CD4-positive, alpha-beta T cell treated with Interleukin-21 for 1 hour (primary cell): ENCODE results near the gene TMEM115.

ENCODE experiments used
- DNase-seq: peaks from one replicate; pipeline ENCODE4 v3.0.0-alpha.2; 2020

The TMEM115 gene

DNA sequence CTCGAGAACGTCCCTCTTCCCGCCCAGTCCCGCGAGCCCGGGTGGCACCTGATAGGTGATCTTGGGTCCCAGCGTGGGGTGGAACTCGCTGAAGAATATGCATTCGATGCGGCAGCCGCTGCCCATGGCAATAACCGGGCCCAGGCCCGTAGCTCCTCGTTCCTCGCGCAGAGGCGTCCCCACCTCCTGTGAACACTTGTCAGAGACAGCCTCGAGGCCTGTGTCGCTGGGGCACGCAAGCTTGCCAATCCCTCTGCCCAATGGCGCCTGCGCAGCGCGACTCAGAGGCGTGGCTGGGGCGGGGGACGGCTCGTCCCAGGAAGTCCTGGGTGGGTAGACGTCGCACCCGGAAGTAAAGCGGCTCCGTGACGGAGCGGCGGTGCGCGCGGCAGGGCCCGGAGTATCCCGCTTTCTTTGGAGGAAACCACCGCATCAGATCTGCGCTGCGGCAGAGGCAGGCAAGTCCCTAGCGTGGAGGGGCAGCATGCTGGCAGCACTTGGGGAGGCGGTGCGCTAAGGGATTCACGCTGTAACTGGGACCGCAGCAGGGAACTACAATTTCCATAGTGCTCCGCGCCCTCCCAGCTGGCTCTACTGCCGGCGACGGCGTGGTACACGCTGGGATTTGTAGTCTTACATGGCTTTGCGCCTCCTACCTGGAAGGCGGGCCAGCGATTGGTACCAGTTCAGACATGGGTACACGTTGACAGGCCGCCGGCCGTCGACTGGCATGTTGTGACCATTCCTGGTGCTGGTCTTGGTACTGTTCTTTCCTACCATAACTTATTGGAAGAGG, 8.6 kb downstream of the TMEM115 start, which contains the start of the genes CYB561D2 and NPRL2:
Gene CYB561D2, plus strand, starts transcription at position 336 of the 796 bp plus-strand sequence. CDS start 572 bp downstream, outside the sequence.
Gene NPRL2, minus strand, starts transcription at position 249 of the 796 bp plus-strand sequence. Its CDS starts 123 bp downstream, at position 126.
- DNase-seq: peak; percentile 99

DNA sequence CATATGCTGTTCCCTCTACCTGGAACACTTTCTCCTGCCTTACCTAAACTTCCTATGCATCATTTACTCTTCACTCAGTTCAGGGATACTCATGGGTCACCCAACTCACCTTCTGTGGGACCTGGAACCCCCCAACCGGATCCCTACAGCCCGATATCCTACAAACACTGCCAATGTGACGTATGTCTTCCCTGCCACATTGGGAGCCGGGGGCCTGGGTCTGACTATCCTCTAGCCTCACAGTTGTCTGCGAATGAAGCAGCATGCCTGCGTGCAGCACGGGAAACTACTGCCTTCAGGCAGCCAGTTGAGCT, 9.2 kb downstream of the TMEM115 start:
- DNase-seq: no peak

GRCh38 chr3:50347187-50347813, 12.0 kb downstream of the TMEM115 start:
- peak; percentile 87 for DNase-seq

DNA sequence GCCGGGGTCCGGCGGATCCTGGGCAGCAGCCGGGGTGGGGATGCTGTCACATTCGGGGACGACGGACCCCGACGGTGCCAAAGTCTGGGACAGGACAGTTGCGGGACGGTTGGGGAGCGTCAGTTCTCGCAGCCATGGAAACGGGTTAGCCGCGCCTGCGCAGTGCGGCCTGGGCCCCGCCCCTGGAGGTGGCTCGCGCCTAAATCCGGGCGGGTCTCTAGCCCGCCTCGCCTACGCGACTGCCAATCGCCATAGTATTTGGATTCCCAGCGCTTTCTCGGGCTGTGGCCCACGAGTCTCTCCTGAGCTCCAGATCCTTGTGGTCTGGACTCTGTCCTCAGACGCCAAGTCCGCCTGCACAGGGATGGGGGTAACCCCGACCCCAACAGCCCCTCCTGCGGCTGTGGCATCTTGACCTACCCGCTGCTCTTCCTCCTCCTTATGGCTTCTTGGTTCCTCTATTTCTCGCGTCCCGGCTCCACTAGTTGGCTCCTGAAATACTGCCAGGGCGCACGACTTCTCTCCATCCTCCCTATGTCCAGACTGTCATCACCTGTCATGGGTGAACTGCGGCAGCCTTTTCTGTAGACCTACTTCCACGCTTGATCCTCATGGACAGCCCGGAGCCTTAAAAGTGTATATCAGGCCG, 13.6 kb downstream of the TMEM115 start, which contains the start of gene ZMYND10:
Gene ZMYND10, minus strand, starts transcription at position 147 of the 649 bp plus-strand sequence. CDS start 153 bp downstream, outside the sequence.
- peak; percentile 80 for DNase-seq

DNA sequence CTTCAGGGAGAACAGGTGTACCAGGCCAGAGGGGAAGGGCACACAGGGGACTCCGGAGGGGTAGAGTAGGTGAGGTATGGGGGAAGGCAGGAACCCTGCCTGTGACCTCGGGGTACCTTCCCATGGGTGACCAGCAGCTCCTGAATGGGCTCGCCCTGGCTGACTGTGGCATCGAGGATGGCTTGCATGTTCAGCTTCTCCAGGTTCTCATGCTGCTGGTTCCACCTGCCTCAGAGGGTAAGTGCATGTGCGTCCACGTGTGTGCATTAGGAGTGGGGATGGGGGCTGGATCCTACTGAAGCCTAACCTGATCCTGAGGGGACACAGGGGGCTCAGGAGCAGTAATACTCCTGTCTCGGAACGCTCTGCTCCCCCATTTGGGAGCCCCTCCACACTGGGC, 14.3 kb downstream of the TMEM115 start:
- DNase-seq: no peak

- DNase-seq: no peak
Measured at GRCh38 chr3:50342813-50343633, 16.3 kb downstream of the TMEM115 start.

GRCh38 chr3:50341996-50342650, 17.2 kb downstream of the TMEM115 start:
- no peak for DNase-seq

- no peak for DNase-seq
Measured at GRCh38 chr3:50341537-50341936, 17.8 kb downstream of the TMEM115 start.

DNA sequence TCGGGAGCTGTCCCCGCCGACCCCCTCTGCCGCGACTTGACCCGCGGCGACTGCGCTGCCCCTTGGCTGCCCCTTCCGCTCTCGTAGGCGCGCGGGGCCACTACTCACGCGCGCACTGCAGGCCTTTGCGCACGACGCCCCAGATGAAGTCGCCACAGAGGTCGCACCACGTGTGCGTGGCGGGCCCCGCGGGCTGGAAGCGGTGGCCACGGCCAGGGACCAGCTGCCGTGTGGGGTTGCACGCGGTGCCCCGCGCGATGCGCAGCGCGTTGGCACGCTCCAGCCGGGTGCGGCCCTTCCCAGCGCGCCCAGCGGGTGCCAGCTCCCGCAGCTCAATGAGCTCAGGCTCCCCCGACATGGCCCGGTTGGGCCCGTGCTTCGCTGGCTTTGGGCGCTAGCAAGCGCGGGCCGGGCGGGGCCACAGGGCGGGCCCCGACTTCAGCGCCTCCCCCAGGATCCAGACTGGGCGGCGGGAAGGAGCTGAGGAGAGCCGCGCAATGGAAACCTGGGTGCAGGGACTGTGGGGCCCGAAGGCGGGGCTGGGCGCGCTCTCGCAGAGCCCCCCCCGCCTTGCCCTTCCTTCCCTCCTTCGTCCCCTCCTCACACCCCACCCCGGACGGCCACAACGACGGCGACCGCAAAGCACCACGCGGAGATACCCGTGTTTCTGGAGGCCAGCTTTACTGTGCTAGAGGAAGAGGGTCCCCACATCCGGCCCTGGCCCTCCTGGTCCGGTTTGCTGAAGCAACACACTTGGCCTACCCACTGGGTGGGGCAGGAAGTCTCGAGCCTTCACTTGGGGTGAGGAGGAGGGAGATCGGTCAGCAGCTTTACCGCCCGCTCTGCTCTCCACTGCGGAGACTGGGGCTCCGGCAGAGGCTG, 18.6 kb downstream of the TMEM115 start, which contains the start of gene RASSF1:
Gene RASSF1, minus strand, starts transcription at position 389 of the 882 bp plus-strand sequence. Its CDS starts 31 bp downstream, at position 358.
- peak; percentile 81 for DNase-seq

GRCh38 chr3:50340147-50340447, 19.2 kb downstream of the TMEM115 start:
- no peak for DNase-seq

DNA sequence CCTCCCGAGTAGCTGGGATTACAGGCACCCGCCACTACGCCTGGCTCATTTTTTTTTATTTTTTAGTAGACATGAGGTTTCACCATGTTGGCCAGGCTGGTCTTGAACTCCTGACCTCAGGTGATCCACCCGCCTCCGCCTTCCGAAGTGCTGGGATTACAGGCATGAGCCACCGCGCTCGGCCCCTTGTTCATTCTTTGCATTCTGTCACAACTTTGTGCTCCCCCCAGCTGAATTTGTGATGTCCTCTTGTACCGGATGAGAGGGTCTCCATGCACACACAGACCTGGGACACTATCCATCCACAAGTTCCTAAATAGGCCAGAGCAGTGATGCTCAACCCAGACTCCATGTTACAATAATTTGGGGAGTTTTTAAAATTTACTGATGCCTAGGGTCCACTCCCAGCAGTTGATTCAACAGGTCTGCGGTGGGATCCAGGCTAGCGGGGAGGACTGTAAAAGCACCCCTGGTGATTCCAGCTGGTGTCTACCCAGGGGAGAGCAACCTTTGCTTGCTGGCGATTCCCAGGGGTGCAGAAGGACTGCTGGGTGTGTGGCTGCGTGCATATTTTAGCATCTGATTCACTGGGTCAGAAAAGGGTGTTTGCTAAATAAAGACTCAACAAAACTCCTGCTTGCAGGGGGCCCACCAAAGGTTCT, 19.7 kb downstream of the TMEM115 start:
- no peak for DNase-seq

GRCh38 chr3:50338965-50339364, 20.4 kb downstream of the TMEM115 start:
- DNase-seq: no peak

- DNase-seq: peak; percentile 95
Measured at GRCh38 chr3:50337175-50337861, 22.0 kb downstream of the TMEM115 start.

GRCh38 chr3:50336452-50337174, 22.7 kb downstream of the TMEM115 start:
- no peak for DNase-seq

DNA sequence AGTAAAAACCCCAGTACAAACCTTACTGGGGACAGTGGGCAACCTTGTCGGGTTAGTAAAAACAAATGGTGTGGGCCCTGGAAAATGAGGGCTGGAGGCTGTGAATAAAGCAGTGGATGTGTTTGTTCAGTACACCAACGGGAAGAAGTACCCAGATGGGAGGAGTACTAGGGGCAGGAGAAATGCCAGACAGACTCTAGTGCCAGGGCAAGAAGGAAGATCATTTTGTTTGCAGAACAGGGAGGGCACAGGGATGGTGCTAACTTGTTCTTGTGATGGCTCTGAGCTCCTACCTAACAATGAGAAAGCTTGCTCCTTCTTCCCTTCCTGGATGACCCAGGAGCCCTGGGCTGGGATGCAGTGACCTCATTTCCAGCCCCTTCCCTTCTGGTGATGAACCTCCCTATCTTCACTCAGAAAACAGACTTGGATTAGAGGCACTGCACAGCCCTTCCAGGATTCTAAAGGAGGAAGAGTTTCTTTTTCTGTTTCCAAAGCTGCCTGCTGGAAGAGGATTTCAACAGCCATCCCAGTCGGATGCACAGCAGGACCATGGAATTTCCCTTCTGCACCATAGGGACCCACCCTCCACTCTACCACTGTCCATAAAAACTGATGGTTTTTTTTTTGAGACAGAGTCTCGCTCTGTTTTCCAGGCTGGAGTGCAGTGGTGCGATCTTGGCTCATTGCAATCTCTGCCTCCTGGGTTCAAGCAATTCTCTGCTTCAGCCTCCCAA, 24.8 kb downstream of the TMEM115 start:
- no peak for DNase-seq

- peak; percentile 33 for DNase-seq
Measured at GRCh38 chr3:50333744-50334328, 25.5 kb downstream of the TMEM115 start.

- DNase-seq: no peak
Measured at GRCh38 chr3:50331364-50331907, 27.9 kb downstream of the TMEM115 start.

GRCh38 chr3:50330330-50330729, 29.0 kb downstream of the TMEM115 start:
- no peak for DNase-seq
